ENCODE data around the gene SCAF11. TPM values are rescaled to one million over a fixed set of nuclear protein-coding genes. Genes with fewer than 3 reads are reported as not detected.

Gene SCAF11
- total RNA-seq, 1 experiment from 2014 or later = 79.8 TPM

DNA sequence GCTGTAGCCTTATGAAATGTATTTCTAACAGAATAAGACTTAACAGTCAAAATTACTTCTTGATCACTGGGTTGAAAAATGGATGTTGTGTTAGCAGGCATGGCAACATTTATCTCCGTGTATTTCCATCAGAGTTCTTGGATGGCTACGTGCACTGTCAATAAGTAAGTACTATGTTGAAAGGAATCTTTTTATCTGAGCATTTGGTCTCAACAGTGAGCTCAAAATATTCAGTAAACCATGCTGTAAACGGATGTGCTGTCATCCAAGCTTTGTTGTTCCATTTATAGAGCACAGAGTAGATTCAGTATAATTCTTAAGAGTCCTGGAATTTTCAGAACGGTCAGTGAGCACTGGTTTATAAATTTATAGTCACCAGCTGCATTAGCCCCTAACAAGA is 15.5 kb downstream of the SCAF11 start:
- peaks cover 97% of the 10 kb centered on the region for H3K79me2 ChIP-seq (ENCODE audit: insufficient read depth, low read length)
- no peak overlapping the region for H2AFZ ChIP-seq (ENCODE audit: low read depth, low read length, poor library complexity, severe bottlenecking)
- no peak overlapping the region for H3K9ac ChIP-seq (ENCODE audit: low read length)
- no peak for ATAC-seq
- H3K4me3 ChIP-seq (replicated peaks in 1 of 2; ENCODE audit: low read depth in 1 of 2, low read length in 2 of 2) = no peak overlapping the region
- peaks cover 44% of the 10 kb centered on the region; the same call in 1 of the 2 replicates for H4K20me1 ChIP-seq (ENCODE audit: insufficient read depth)
- intact Hi-C loops (cut with micrococcal nuclease) = no loop called here
- no peaks in the 10 kb centered on the region for H3K27me3 ChIP-seq (ENCODE audit: insufficient read depth, low read length)
- ChIA-PET RAD21 (ENCODE audit: low non-redundant PET in 1 of 2, low total read pairs in 2 of 2, uncharacterized antibody in 2 of 2, unreplicated experiment in 2 of 2) (no interaction called here), POLR2A (no interaction called here), CTCF (no interaction called here)
- no TSS peak for BruUV-seq (replicated peaks)
- DNase-seq (ENCODE audit: low read depth, low spot score) = no peak
- no peak overlapping the region for H3K4me2 ChIP-seq (ENCODE audit: low read length)
- no peaks in the 10 kb centered on the region for H3K9me2 ChIP-seq (ENCODE audit: insufficient read depth)
- no peaks in the 10 kb centered on the region; a peak in 1 of 4 replicates for H3K9me3 ChIP-seq (ENCODE audit: control insufficient read depth in 1 of 2, insufficient read depth in 1 of 2, low read depth in 1 of 2, low read length in 2 of 2)
- no peaks in the 10 kb centered on the region for H3K36me3 ChIP-seq (ENCODE audit: control insufficient read depth in 1 of 2, insufficient read depth in 2 of 2, low read length in 2 of 2)
- no peak overlapping the region for H3K27ac ChIP-seq (ENCODE audit: low read depth, low read length)
- TF ChIP-seq, protein P1, sequence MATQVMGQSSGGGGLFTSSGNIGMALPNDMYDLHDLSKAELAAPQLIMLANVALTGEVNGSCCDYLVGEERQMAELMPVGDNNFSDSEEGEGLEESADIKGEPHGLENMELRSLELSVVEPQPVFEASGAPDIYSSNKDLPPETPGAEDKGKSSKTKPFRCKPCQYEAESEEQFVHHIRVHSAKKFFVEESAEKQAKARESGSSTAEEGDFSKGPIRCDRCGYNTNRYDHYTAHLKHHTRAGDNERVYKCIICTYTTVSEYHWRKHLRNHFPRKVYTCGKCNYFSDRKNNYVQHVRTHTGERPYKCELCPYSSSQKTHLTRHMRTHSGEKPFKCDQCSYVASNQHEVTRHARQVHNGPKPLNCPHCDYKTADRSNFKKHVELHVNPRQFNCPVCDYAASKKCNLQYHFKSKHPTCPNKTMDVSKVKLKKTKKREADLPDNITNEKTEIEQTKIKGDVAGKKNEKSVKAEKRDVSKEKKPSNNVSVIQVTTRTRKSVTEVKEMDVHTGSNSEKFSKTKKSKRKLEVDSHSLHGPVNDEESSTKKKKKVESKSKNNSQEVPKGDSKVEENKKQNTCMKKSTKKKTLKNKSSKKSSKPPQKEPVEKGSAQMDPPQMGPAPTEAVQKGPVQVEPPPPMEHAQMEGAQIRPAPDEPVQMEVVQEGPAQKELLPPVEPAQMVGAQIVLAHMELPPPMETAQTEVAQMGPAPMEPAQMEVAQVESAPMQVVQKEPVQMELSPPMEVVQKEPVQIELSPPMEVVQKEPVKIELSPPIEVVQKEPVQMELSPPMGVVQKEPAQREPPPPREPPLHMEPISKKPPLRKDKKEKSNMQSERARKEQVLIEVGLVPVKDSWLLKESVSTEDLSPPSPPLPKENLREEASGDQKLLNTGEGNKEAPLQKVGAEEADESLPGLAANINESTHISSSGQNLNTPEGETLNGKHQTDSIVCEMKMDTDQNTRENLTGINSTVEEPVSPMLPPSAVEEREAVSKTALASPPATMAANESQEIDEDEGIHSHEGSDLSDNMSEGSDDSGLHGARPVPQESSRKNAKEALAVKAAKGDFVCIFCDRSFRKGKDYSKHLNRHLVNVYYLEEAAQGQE (IDR thresholded peaks at IDR 0.05; ENCODE audit: low read depth) = no peak
- TF ChIP-seq TCF7L2 (IDR thresholded peaks at IDR 0.05; ENCODE audit: borderline replicate concordance, extremely low read depth, insufficient read depth, insufficient read length) = no peak
- no peak for TF ChIP-seq EGR1 (IDR thresholded peaks at IDR 0.05; ENCODE audit: low read depth)
- no peak for TF ChIP-seq SRF (IDR thresholded peaks at IDR 0.05; ENCODE audit: low read depth)
- TF ChIP-seq ATF3 (IDR thresholded peaks at IDR 0.05) = no peak
- no peak for TF ChIP-seq SIN3A (IDR thresholded peaks at IDR 0.05; ENCODE audit: low read depth)
- no peaks in the 10 kb centered on the region for H3K4me1 ChIP-seq (ENCODE audit: control insufficient read depth in 1 of 2, insufficient read depth in 2 of 2, low read length in 2 of 2)

All from HCT116 (cell line).